HUES48 (cell line): ENCODE measurements around the gene TSPAN15.

Experiments used
- H3K27ac ChIP-seq: one replicate; pipeline ENCODE4 v1.7.0; 2013; ENCODE audit warnings: low read depth, low read length, inconsistent platforms
- H3K27me3 ChIP-seq: 2 replicates; pipeline ENCODE4 v1.6.1; 2013; ENCODE audit warnings: mild to moderate bottlenecking, low read length; ENCODE audit not compliant: control insufficient read depth, insufficient read depth
- H3K36me3 ChIP-seq: 2 replicates; pipeline ENCODE4 v1.6.1; 2013; ENCODE audit warnings: low read length; ENCODE audit not compliant: control insufficient read depth, insufficient read depth
- H3K4me1 ChIP-seq: 2 replicates; pipeline ENCODE4 v1.6.1; 2013; ENCODE audit warnings: mild to moderate bottlenecking, low read length; ENCODE audit not compliant: control insufficient read depth, insufficient read depth
- H3K4me3 ChIP-seq: 2 replicates; pipeline ENCODE4 v1.5.1; 2013; ENCODE audit warnings: mild to moderate bottlenecking, low read depth, low read length
- H3K9ac ChIP-seq: 2 replicates; pipeline ENCODE4 v1.6.1; 2013; ENCODE audit warnings: mild to moderate bottlenecking, low read depth, low read length, moderate library complexity
- H3K9me3 ChIP-seq: 2 replicates; pipeline ENCODE4 v1.6.1; 2013; ENCODE audit warnings: low read length; ENCODE audit not compliant: control insufficient read depth, insufficient read depth

Gene TSPAN15

DNA sequence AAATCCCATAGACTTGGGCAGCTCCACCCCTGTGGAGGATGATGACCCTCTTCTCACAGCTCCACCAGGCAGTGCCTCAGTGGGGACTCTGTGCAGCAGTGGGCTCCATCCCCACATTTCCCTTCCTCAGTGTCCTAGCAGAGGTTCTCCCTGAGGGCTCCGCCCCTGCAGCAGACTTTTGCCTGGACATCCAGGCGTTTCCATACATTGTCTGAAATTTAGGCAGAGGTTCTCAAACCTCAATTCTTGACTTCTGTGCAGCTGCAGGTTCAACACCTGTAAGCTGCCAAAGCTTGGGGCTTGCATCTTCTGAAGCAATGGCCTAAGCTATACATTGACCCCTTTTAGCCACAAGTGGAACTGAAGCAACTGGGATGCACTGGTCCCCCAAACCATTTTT is 90.2 kb downstream of the TSPAN15 start:
- Histone ChIP-seq H3K36me3 (no peaks in the 10 kb centered on the region), H3K4me3 (no peak overlapping the region), H3K4me1 (no peaks in the 10 kb centered on the region), H3K9me3 (peaks cover 18% of the 10 kb centered on the region), H3K27ac (no peak overlapping the region), H3K27me3 (no peaks in the 10 kb centered on the region), H3K9ac (no peak overlapping the region)

DNA sequence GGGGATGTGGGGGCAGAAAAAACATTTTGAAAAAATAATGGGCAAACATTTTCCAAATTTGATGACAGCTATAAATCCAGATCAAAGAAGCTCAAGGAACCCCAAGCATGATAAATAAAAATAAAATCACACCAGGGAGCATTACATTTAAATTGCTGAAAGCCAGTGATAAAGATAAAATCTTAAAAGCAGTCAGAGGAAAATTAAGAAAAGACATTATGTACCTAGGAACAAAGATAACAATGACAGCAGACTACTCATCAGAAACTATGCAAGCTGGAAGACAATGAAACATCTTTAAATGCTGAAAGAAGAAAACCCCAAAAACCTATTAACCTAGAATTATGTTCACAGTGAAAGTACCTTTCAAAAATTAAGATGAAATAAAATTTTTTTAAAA is 98.7 kb downstream of the TSPAN15 start:
- H3K4me3 ChIP-seq: no peak overlapping the region
- no peak overlapping the region for H3K9ac ChIP-seq
- no peaks in the 10 kb centered on the region for H3K36me3 ChIP-seq
- no peak overlapping the region for H3K27ac ChIP-seq
- H3K27me3 ChIP-seq: no peaks in the 10 kb centered on the region; the same call in 1 of the 2 replicates
- peaks cover 16% of the 10 kb centered on the region for H3K9me3 ChIP-seq
- 0 out of 2 replicates have a peak, but pooled peaks cover 3% of the 10 kb centered on the region for H3K4me1 ChIP-seq

DNA sequence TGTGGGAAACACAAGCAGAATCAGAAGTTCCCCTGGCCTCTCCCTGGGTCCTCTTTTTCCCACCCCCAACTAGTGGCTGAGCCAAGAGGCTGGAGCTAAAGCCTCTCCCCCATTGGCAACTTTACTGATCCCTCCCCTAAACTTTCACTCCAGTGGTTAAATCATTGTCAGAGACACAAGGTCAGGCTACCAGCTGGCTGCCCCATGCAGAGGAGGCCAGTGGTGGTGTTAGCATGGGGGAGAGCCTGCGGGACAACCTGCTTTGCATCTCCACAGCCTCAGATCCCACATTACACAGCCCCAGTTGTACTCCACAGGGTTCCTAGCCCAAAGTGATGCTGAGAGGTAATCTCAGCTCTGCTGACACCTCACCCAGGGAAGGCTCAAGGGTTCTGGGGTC is 101.0 kb downstream of the TSPAN15 start:
- no peak overlapping the region for H3K4me3 ChIP-seq
- H3K36me3 ChIP-seq: no peaks in the 10 kb centered on the region
- H3K4me1 ChIP-seq: peaks cover 9% of the 10 kb centered on the region; the same call in 1 of the 2 replicates
- H3K27me3 ChIP-seq: no peaks in the 10 kb centered on the region; the same call in none of the 2 replicates
- H3K27ac ChIP-seq: no peak overlapping the region
- peaks cover 16% of the 10 kb centered on the region for H3K9me3 ChIP-seq
- no peak overlapping the region for H3K9ac ChIP-seq

DNA sequence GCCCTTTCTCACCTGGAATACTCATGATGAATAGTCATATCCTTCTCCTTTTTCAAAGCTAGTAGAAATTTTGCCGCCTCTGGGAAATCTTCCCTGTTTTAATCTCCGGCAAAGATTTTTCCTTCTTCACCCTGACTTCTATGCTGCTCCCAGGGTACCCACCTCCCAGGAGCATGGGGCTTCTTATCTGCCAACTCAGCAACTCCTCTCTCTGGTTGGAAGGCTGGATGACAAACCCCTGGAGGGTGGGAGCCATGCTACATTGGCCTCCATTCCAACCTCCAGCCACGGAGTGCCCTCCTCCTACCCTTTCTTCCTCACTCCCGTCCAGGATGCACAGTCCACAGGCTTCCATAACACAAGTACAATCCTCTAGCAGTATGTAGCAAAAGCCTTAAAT is 102.1 kb downstream of the TSPAN15 start:
- Histone ChIP-seq H3K4me3 (no peak overlapping the region), H3K9me3 (peaks cover 16% of the 10 kb centered on the region), H3K9ac (no peak overlapping the region), H3K4me1 (peaks cover 9% of the 10 kb centered on the region; the same call in 1 of the 2 replicates), H3K36me3 (no peaks in the 10 kb centered on the region), H3K27me3 (no peaks in the 10 kb centered on the region; the same call in none of the 2 replicates), H3K27ac (no peak overlapping the region)

DNA sequence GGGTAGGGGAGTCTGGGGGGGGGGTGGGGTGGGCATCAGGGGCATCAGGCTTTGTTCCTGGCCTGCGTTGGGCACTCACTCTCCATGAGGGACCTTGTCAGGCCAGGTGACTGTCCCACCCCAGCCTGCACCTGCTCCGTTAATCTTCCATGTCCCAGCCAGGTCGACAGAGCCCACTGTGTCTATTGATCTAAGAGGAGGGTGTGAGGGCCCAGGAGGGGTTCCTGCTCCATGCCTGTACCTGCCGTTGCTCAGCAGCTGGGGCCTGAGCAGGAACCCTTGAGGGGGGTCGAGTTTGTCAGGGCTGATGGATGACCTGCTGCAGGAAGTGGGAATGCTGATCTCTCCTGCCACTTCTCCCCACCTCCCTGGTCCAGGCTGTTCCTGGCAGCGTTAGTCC is 103.3 kb downstream of the TSPAN15 start:
- no peak overlapping the region for H3K4me3 ChIP-seq
- no peak overlapping the region for H3K9ac ChIP-seq
- H3K4me1 ChIP-seq: peaks cover 9% of the 10 kb centered on the region; the same call in 1 of the 2 replicates
- no peaks in the 10 kb centered on the region for H3K36me3 ChIP-seq
- H3K27ac ChIP-seq: no peak overlapping the region
- H3K27me3 ChIP-seq: no peaks in the 10 kb centered on the region; the same call in none of the 2 replicates
- H3K9me3 ChIP-seq: peaks cover 10% of the 10 kb centered on the region
